HG03457 (cell line): ENCODE results near the gene GAB1.

Experiments
- ATAC-seq: cut with Tn5 transposase; IDR thresholded peaks from one replicate; pipeline ENCODE4 v1.9.1; 2021; ENCODE audit warnings: moderate number of reproducible peaks; ENCODE audit not compliant: unreplicated experiment

The GAB1 gene

GRCh38 chr4:143473334-143474126, 136.9 kb downstream of the GAB1 start:
- peak; percentile 67 for ATAC-seq

- ATAC-seq: no peak
These were observed 140.8 kb downstream of the GAB1 start for GRCh38 chr4:143477487-143477886.

DNA sequence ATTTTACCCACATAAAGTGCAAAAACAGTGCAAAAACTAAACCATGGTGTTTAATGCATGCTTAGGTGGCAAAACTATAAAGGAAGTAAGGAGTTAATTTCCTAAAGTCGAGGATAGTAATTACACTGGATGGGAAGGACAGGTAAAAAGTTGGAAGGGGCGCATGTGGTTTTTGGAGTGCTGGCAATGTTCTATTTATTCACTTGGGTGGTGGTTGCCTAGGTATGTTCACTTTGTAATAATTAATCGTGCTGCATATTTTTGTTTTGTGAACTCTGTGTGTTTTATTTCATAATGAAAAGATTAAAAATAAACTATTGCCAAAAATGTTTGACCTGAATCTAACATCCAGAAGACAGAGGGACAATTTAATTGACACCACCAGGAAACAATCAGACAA, 144.7 kb downstream of the GAB1 start:
- ATAC-seq: no peak

GRCh38 chr4:143482840-143483239, 146.2 kb downstream of the GAB1 start:
- ATAC-seq: no peak

- ATAC-seq: no peak
These were observed 149.6 kb downstream of the GAB1 start for GRCh38 chr4:143486314-143486713.

DNA sequence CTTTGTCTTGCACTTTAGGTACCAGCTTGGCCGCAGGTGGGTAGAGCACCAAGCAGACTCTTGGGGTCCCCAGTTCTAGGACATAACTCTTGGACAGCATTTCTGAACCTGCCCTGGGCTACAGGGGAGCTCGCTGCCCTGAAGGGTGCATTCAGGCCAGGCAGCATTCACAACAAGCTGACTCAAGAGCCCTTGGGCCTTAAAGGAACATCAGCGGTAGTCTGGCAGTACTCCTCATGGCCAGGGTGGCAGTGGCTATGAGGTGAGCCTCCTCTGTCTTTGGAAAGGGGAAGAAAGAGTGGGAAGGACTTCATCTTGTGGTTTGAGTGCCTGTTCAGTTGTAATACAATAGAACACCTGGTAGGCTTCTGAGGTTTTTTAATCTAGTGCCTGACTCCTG, 152.0 kb downstream of the GAB1 start:
- no peak for ATAC-seq

DNA sequence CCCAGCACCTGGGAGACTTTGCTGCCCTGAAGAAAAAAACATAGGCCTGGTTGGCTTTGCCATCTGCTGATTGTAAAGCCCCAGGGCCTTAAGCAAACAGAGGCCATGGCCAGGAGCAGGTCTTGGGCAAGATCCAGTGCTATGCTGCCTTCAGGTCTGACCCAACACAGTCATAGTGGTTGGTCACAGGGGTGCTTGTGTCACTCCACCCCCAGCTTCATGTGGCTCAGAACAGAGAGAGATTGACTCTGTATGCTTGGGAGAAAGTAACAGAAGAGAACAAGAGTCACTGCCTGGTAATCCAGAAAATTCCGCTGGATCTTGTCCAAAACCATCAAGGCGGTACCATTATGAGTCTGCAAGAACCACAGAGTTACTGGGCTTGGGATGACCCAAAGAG, 152.4 kb downstream of the GAB1 start:
- no peak for ATAC-seq

DNA sequence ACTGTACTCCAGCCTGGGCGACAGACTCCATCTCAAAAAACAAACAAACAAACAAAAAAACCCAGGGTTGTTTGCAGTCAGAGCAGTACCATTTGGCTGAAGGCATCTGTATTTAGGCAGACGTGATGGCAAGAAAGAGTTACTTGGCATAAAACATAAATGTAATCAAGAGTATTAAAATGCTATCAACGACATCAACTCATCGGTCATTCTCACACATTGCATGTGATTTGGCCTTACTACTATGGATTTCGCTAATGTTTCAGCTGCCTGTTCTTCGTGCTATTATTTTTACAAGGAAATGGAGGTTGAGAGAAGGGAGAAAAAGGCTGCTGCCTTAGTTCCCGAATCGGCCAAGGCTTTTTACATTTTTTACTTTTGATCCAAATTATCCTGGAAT, 161.3 kb downstream of the GAB1 start:
- no peak for ATAC-seq

GRCh38 chr4:143502231-143502630, 165.6 kb downstream of the GAB1 start:
- ATAC-seq: no peak

- no peak for ATAC-seq
These were observed 169.4 kb downstream of the GAB1 start for GRCh38 chr4:143506031-143506430.

DNA sequence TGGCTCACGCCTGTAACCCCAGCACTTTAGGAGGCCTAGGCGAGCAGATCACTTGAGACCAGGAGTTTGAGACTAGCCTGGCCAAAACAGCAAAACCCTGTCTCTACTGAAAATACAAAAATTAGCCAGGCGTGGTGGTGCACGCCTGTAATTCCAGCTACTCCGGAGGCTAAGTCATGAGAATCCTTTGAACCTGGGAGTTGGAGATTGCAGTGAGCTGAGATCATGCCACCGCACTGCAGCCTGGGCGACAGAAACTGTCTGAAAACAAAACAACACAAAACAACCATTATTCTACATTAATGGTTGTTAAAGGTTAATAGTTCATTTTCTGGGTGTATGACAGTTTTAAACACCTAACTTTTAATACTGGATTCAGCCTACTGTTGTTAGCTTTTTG, 175.2 kb downstream of the GAB1 start:
- no peak for ATAC-seq

DNA sequence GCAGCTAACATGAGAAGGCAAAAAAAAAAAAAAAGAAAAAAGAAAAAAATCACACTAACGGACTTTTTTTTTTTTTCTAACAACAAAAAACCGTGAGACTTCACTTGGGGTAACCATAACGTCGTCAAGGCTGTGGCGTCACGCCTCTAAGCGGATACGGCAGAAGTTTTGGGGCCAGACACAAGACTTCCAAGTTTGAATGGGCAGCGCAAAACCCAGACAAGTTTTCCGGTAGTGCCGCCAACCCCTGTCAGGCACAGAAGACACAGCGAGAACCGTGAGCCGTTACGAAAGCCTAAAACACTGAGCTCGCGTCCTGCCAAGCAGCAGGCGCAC, 176.3 kb downstream of the GAB1 start:
- ATAC-seq: peak; percentile 35

GRCh38 chr4:143513314-143514168, 176.9 kb downstream of the GAB1 start, which contains the start of gene SMARCA5:
TSS of gene SMARCA5 (plus strand) at chr4:143513702. CDS start at chr4:143513925, 223 bp downstream.
- ATAC-seq: peak; percentile 79

DNA sequence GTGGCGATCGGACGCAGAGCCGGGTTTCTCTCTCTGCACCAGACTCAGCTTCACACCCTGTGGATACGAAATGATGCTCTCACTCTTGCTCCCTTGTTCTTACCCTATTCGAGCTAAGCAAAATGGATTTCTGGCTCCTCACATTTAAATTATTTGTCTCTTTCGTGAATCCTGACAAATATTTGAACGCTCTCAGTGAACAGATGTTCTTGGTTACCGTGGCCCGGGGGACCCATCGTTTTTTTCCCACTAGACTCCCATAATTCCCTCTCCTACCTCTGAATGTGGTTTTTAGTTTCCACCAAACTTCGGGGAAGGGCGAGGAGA, 177.5 kb downstream of the GAB1 start:
- ATAC-seq: no peak

DNA sequence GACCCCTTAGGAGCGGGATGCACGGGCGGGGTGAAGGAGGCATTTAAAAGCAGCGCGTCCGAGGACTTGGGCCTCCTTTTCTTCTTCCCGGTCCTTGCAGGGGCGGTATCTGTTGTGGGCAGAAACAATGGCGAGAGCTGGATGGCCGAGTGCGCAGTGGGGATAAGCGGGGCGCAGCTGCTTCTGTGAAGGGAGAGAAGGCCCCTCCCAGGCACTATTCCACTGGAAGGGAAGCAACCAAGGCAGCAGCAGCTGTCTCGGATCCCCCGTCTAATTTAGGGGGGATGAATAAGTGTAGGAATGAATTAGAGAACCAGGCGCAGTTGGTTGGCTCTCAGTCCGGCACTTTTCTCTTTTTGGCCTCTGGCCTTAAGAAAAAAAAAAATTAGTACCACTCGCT, 177.8 kb downstream of the GAB1 start:
- no peak for ATAC-seq

GRCh38 chr4:143514901-143515300, 178.2 kb downstream of the GAB1 start:
- no peak for ATAC-seq

- no peak for ATAC-seq
These were observed 179.2 kb downstream of the GAB1 start for GRCh38 chr4:143515905-143516304.

- no peak for ATAC-seq
These were observed 181.1 kb downstream of the GAB1 start for GRCh38 chr4:143517764-143518163.
